HepG2 (cell line): Measurements from ENCODE around the gene HADHA. TPM values are rescaled to one million over a fixed set of nuclear protein-coding genes. Genes with fewer than 3 reads are reported as not detected.

Experiments used
- ARID4A ChIP-seq: sonication (generic); formaldehyde crosslinking; IDR thresholded peaks from 2 replicates; pipeline ENCODE4 v1.5.0; 2020; ENCODE audit warnings: mild to moderate bottlenecking, missing genetic modification reagents, borderline replicate concordance
- CCAR2 ChIP-seq: fragments of 200-400 bp; formaldehyde crosslinking; optimal IDR thresholded peaks from 2 replicates; pipeline ENCODE3; 2018; ENCODE audit warnings: low read depth, mild to moderate bottlenecking, low read length, moderate library complexity
- CENPX ChIP-seq: sonication (generic); formaldehyde crosslinking; IDR thresholded peaks from 2 replicates; pipeline ENCODE4 v1.9.0; 2021; ENCODE audit warnings: mild to moderate bottlenecking, missing genetic modification reagents, moderate library complexity
- CREB1 ChIP-seq, 2 experiments: fragments of 450-650 bp in 1 of 2; IDR thresholded peaks; 2 replicates each; pipeline ENCODE4 v1.6.1; 2016 to 2017; ENCODE audit warnings: control low read depth in 1 of 2, mild to moderate bottlenecking in 1 of 2, missing compliant biosample characterization in 1 of 2, missing genetic modification characterization in 1 of 2
- DDIT3 ChIP-seq: sonication (generic); formaldehyde crosslinking; IDR thresholded peaks from 2 replicates; pipeline ENCODE4 v1.4.0; 2020; ENCODE audit warnings: mild to moderate bottlenecking, missing genetic modification reagents
- DPF2 ChIP-seq: sonication (generic); formaldehyde crosslinking; IDR thresholded peaks from 2 replicates; pipeline ENCODE4 v1.4.0; 2020; ENCODE audit warnings: mild to moderate bottlenecking, low read depth, missing genetic modification reagents, borderline replicate concordance
- DZIP1 ChIP-seq: sonication (generic); formaldehyde crosslinking; IDR thresholded peaks from 2 replicates; pipeline ENCODE4 v1.5.0; 2020; ENCODE audit warnings: mild to moderate bottlenecking, missing genetic modification reagents
- KAT7 ChIP-seq: IDR thresholded peaks from 2 replicates; pipeline ENCODE4 v1.6.1; 2018; ENCODE audit warnings: borderline replicate concordance, missing compliant biosample characterization
- MED13 ChIP-seq: sonication (generic); formaldehyde crosslinking; IDR thresholded peaks from 2 replicates; pipeline ENCODE4 v1.5.0; 2020; ENCODE audit warnings: missing genetic modification reagents
- NRL ChIP-seq: sonication (generic); formaldehyde crosslinking; IDR thresholded peaks from 2 replicates; pipeline ENCODE4 v1.5.0; 2020; ENCODE audit warnings: missing genetic modification reagents, mild to moderate bottlenecking, moderate library complexity, borderline replicate concordance
- ZFP36 ChIP-seq: fragments of 150-350 bp; IDR thresholded peaks from 2 replicates; pipeline ENCODE4 v1.6.1; 2018; ENCODE audit warnings: borderline replicate concordance, low read length, low read depth; ENCODE audit not compliant: partially characterized antibody
- ZNF414 ChIP-seq: sonication (generic); formaldehyde crosslinking; IDR thresholded peaks from 2 replicates; pipeline ENCODE4 v1.5.0; 2020; ENCODE audit warnings: missing genetic modification reagents
- ZNF510 ChIP-seq: sonication (generic); formaldehyde crosslinking; IDR thresholded peaks from 2 replicates; pipeline ENCODE4 v1.4.0; 2020; ENCODE audit warnings: low read depth, mild to moderate bottlenecking, missing genetic modification reagents
- ZNF546 ChIP-seq: sonication (generic); formaldehyde crosslinking; conservative IDR thresholded peaks from 2 replicates; pipeline ENCODE4 v1.8.1; 2023; ENCODE audit warnings: mild to moderate bottlenecking, missing genetic modification reagents
- ZNF552 ChIP-seq: sonication (generic); formaldehyde crosslinking; IDR thresholded peaks from 2 replicates; pipeline ENCODE4 v1.9.0; 2022; ENCODE audit warnings: missing genetic modification reagents, mild to moderate bottlenecking, borderline replicate concordance
- ZNF558 ChIP-seq: sonication (generic); formaldehyde crosslinking; IDR thresholded peaks from 2 replicates; pipeline ENCODE4 v1.9.0; 2022; ENCODE audit warnings: mild to moderate bottlenecking, missing genetic modification reagents, borderline replicate concordance
- ZNF605 ChIP-seq: sonication (generic); formaldehyde crosslinking; IDR thresholded peaks from 2 replicates; pipeline ENCODE4 v1.8.0; 2022; ENCODE audit warnings: mild to moderate bottlenecking, missing genetic modification reagents
- ZNF781 ChIP-seq: sonication (generic); formaldehyde crosslinking; IDR thresholded peaks from 2 replicates; pipeline ENCODE4 v1.5.1; 2020; ENCODE audit warnings: borderline replicate concordance, mild to moderate bottlenecking, missing genetic modification reagents; ENCODE audit errors: not compliant biosample characterization
- ZSCAN30 ChIP-seq: sonication (generic); formaldehyde crosslinking; IDR thresholded peaks from 2 replicates; pipeline ENCODE4 v1.5.0; 2020; ENCODE audit warnings: mild to moderate bottlenecking, missing genetic modification reagents
- polyA plus RNA-seq, 8 experiments: library from polyadenylated mRNA; depleted of rRNA in 3 of 8; stranded (reverse) in 7 of 8; unstranded in 1 of 8; fragments of >200 nt; fragmentation: Illumina TruSeq in 4 of 8; extraction: Trizol in 4 of 8; gene quantifications; 2 replicates each; pipeline versions ENCODE4 v1.2.1 to v1.2.3, GENCODE V29; 2011 to 2016; ENCODE audit warnings: low read depth in 4 of 8, missing spikeins in 1 of 8, mixed read lengths in 1 of 8; ENCODE audit not compliant: insufficient read depth in 1 of 8
- total RNA-seq, 5 experiments: library from RNA; depleted of rRNA; stranded (reverse); fragments of >200 nt; fragmentation: Illumina TruSeq; extraction: Trizol; gene quantifications; 2 replicates each; pipeline ENCODE4 v1.2.3, GENCODE V29; 2016; ENCODE audit warnings: low read depth in 1 of 5

HADHA gene
- total and polyA plus RNA-seq, 2 of the 13 experiments (the other 11 are each of a cell fraction or from before 2014, with no cell fraction given), result 102 to 270 TPM

GRCh38 chr2:26244309-26245230 lies at the start of gene HADHA, which contains the start of gene HADHB (continued):
- TF ChIP-seq NRL (CRISPR knock-in tag) (peak; percentile 64), ZNF546 (CRISPR knock-in tag) (peak; percentile 87), ZSCAN30 (CRISPR knock-in tag) (peak; percentile 98), CENPX (CRISPR knock-in tag) (no peak), ZNF605 (CRISPR knock-in tag) (peak; percentile 69), ZFP36 (no peak), CREB1 (IDR thresholded peaks at IDR 0.05) (no peak), CREB1 (CRISPR knock-in tag; IDR thresholded peaks at IDR 0.05) (0 out of 2 replicates have a peak, but pooled peaks have one; percentile 62), MED13 (CRISPR knock-in tag) (peak; percentile 16; the same call in 1 of the 2 replicates), ZNF781 (CRISPR knock-in tag) (peak; percentile 14), ZNF414 (CRISPR knock-in tag) (peak; percentile 87; the same call in 1 of the 2 replicates), ZNF510 (CRISPR knock-in tag) (no peak), DPF2 (CRISPR knock-in tag) (no peak), DDIT3 (CRISPR knock-in tag) (no peak), CCAR2 (peak; percentile 31), DZIP1 (CRISPR knock-in tag) (peak; percentile 46; the same call in 1 of the 2 replicates), ZNF552 (CRISPR knock-in tag) (0 out of 2 replicates have a peak, but pooled peaks have one; percentile 44), ZNF558 (CRISPR knock-in tag) (peak; percentile 87; the same call in 1 of the 2 replicates), ARID4A (CRISPR knock-in tag) (peak; percentile 91), KAT7 (CRISPR knock-in tag) (peak; percentile 86)
